ENCODE measurements around the gene PSTPIP2.
A peak's percentile ranks its signal among the peaks of the same experiment; 100 is the strongest.
"Not testable (repeated sequence)": the region's sequence is repeated elsewhere in the genome, so short reads cannot be mapped to it uniquely, and the experiment has no call there.

PSTPIP2 gene

GRCh38 chr18:46068763-46069162 is 3.3 kb downstream of the PSTPIP2 start:
- no peak for DNase-seq

- DNase-seq, result peak; percentile 60
Observed at GRCh38 chr18:46067438-46068007, 4.5 kb downstream of the PSTPIP2 start.

- no peak for DNase-seq
Observed at GRCh38 chr18:46062781-46063180, 9.3 kb downstream of the PSTPIP2 start.

- no peak for DNase-seq
Observed at GRCh38 chr18:46061796-46062195, 10.3 kb downstream of the PSTPIP2 start.

GRCh38 chr18:46061387-46061786 is 10.7 kb downstream of the PSTPIP2 start:
- peak; percentile 75 for DNase-seq

GRCh38 chr18:46060359-46060841 is 11.7 kb downstream of the PSTPIP2 start:
- DNase-seq, result no peak

GRCh38 chr18:46055838-46056230 is 16.2 kb downstream of the PSTPIP2 start:
- DNase-seq, result peak; percentile 38

- DNase-seq, result no peak
Observed at GRCh38 chr18:46054956-46055837, 16.9 kb downstream of the PSTPIP2 start.

- DNase-seq, result no peak
Observed at GRCh38 chr18:46053368-46054095, 18.5 kb downstream of the PSTPIP2 start.

- DNase-seq, result no peak
Observed at GRCh38 chr18:46051731-46052461, 20.2 kb downstream of the PSTPIP2 start.

GRCh38 chr18:46050268-46050667 is 21.8 kb downstream of the PSTPIP2 start:
- DNase-seq, result no peak

GRCh38 chr18:46048641-46049040 is 23.4 kb downstream of the PSTPIP2 start:
- DNase-seq, result no peak

GRCh38 chr18:46047369-46047768 is 24.7 kb downstream of the PSTPIP2 start:
- not testable (repeated sequence) for DNase-seq

- DNase-seq, result no peak
Observed at GRCh38 chr18:46046688-46047087, 25.4 kb downstream of the PSTPIP2 start.

- no peak for DNase-seq
Observed at GRCh38 chr18:46046126-46046525, 25.9 kb downstream of the PSTPIP2 start.

- peak; percentile 35 for DNase-seq
Observed at GRCh38 chr18:46042571-46043123, 29.4 kb downstream of the PSTPIP2 start.

- DNase-seq, result no peak
Observed at GRCh38 chr18:46040747-46041104, 31.3 kb downstream of the PSTPIP2 start.

- DNase-seq, result no peak
Observed at GRCh38 chr18:46040033-46040746, 31.9 kb downstream of the PSTPIP2 start.

- no peak for DNase-seq
Observed at GRCh38 chr18:46037512-46038305, 34.4 kb downstream of the PSTPIP2 start.

- no peak for DNase-seq
Observed at GRCh38 chr18:46035696-46036680, 36.1 kb downstream of the PSTPIP2 start.
